Karpas-422 (cell line): Measurements from ENCODE around the gene AZU1. TPM values are rescaled to one million over a fixed set of nuclear protein-coding genes. Genes with fewer than 3 reads are reported as not detected.

Source experiments
- DNase-seq: peaks from one replicate; pipeline ENCODE4 v3.0.0-alpha.2; 2015
- H2AFZ ChIP-seq: fragments of 200-600 bp; sonication (generic); 2 replicates; pipeline ENCODE4 v1.6.1; 2014; ENCODE audit warnings: antibody characterized with exemption, low read length, mixed read lengths
- H3K27ac ChIP-seq: fragments of 200-600 bp; sonication (generic); 2 replicates; pipeline ENCODE4 v1.5.1; 2014; ENCODE audit warnings: mild to moderate bottlenecking, low read length, moderate library complexity
- H3K27me3 ChIP-seq: fragments of 200-600 bp; sonication (generic); 2 replicates; pipeline ENCODE4 v1.6.1; 2014; ENCODE audit warnings: low read length, mixed read lengths
- H3K36me3 ChIP-seq: fragments of 200-600 bp; sonication (generic); 2 replicates; pipeline ENCODE4 v1.6.1; 2014; ENCODE audit warnings: low read length, mixed read lengths; ENCODE audit not compliant: insufficient read depth
- H3K4me1 ChIP-seq: fragments of 200-600 bp; sonication (generic); 2 replicates; pipeline ENCODE4 v1.6.1; 2014; ENCODE audit warnings: mild to moderate bottlenecking, low read length, mixed read lengths
- H3K4me2 ChIP-seq: fragments of 200-600 bp; sonication (generic); 2 replicates; pipeline ENCODE4 v1.6.1; 2014; ENCODE audit warnings: low read length, low read depth, mild to moderate bottlenecking; ENCODE audit not compliant: poor library complexity, severe bottlenecking
- H3K4me3 ChIP-seq: fragments of 200-600 bp; sonication (generic); 2 replicates; pipeline ENCODE4 v1.5.1; 2014; ENCODE audit warnings: mild to moderate bottlenecking, antibody characterized with exemption, low read length, mixed read lengths
- H3K79me2 ChIP-seq: fragments of 200-600 bp; sonication (generic); 2 replicates; pipeline ENCODE4 v1.6.1; 2014; ENCODE audit warnings: mild to moderate bottlenecking, low read length, mixed read lengths
- H3K9ac ChIP-seq: fragments of 200-600 bp; sonication (generic); 2 replicates; pipeline ENCODE4 v1.6.0; 2014; ENCODE audit warnings: low read length
- H3K9me2 ChIP-seq: fragments of 200-600 bp; sonication (generic), shearing (Covaris generic); replicated peaks from 2 replicates; pipeline ENCODE4 v1.6.0; 2014; ENCODE audit warnings: mild to moderate bottlenecking, low read length, moderate library complexity; ENCODE audit not compliant: insufficient read depth
- H3K9me3 ChIP-seq: fragments of 300-700, 200-600 bp; sonication (generic); 2 replicates; pipeline ENCODE4 v1.6.1; 2014; ENCODE audit warnings: low read length, mixed read lengths
- H4K20me1 ChIP-seq: fragments of 200-600 bp; sonication (generic); 2 replicates; pipeline ENCODE4 v1.6.1; 2014; ENCODE audit warnings: mild to moderate bottlenecking, antibody characterized with exemption, low read length, low read depth; ENCODE audit not compliant: insufficient read depth
- total RNA-seq: library from RNA; depleted of rRNA; stranded (reverse); fragments of >200 nt; shearing (Covaris generic); gene quantifications from 2 replicates; pipeline ENCODE4 v1.2.3, GENCODE V29; 2014; ENCODE audit warnings: low replicate concordance; rRNA removed

AZU1 gene
- not detected in 2 replicates for total RNA-seq

GRCh38 chr19:827710-828321 is at the start of gene AZU1:
Gene AZU1 (plus strand): TSS chr19:827837. CDS start chr19:827847, 10 bp downstream.
- Histone ChIP-seq H2AFZ (no peak within 1 kb of the TSS), H3K36me3 (no peaks in the 10 kb centered on the region), H3K27me3 (no peaks in the 10 kb centered on the region)

GRCh38 chr19:778910-779653 is 48.6 kb upstream of the AZU1 start:
- H3K36me3 ChIP-seq, result no peaks in the 10 kb centered on the region
- no peaks in the 10 kb centered on the region for H3K79me2 ChIP-seq
- H3K9me3 ChIP-seq, result no peaks in the 10 kb centered on the region
- DNase-seq, result no peak
- H3K9ac ChIP-seq, result no peak overlapping the region
- no peak overlapping the region for H3K4me2 ChIP-seq
- H3K4me1 ChIP-seq, result no peaks in the 10 kb centered on the region
- H3K27me3 ChIP-seq, result no peaks in the 10 kb centered on the region
- no peak overlapping the region for H3K27ac ChIP-seq
- H4K20me1 ChIP-seq, result no peaks in the 10 kb centered on the region
- no peaks in the 10 kb centered on the region for H3K9me2 ChIP-seq
- H2AFZ ChIP-seq, result no peak overlapping the region
- H3K4me3 ChIP-seq, result no peak overlapping the region

More at GRCh38 chr19:827710-828321, at the start of gene AZU1:
- H3K79me2 ChIP-seq, result no peaks in the 10 kb centered on the region
- no peak for DNase-seq
- no peak within 1 kb of the TSS for H3K27ac ChIP-seq
- no peak within 1 kb of the TSS for H3K4me3 ChIP-seq
- H3K4me2 ChIP-seq, result no peak within 1 kb of the TSS
- no peaks in the 10 kb centered on the region for H3K9me3 ChIP-seq
- H3K9ac ChIP-seq, result no peak within 1 kb of the TSS
- no peaks in the 10 kb centered on the region for H4K20me1 ChIP-seq
- no peaks in the 10 kb centered on the region for H3K4me1 ChIP-seq
- no peaks in the 10 kb centered on the region for H3K9me2 ChIP-seq

GRCh38 chr19:780935-781334 is 46.7 kb upstream of the AZU1 start:
- Histone ChIP-seq H3K4me2 (no peak overlapping the region), H3K9me2 (no peaks in the 10 kb centered on the region), H3K9ac (no peak overlapping the region), H3K27me3 (no peaks in the 10 kb centered on the region), H2AFZ (no peak overlapping the region), H3K79me2 (no peaks in the 10 kb centered on the region), H3K36me3 (no peaks in the 10 kb centered on the region), H3K4me3 (no peak overlapping the region), H3K4me1 (no peaks in the 10 kb centered on the region), H3K27ac (no peak overlapping the region), H3K9me3 (no peaks in the 10 kb centered on the region), H4K20me1 (no peaks in the 10 kb centered on the region)
- DNase-seq, result no peak

- H2AFZ ChIP-seq, result no peak overlapping the region
These were observed 45.8 kb upstream of the AZU1 start for GRCh38 chr19:781800-782184.

GRCh38 chr19:782185-782877 is 45.3 kb upstream of the AZU1 start:
- H3K27me3 ChIP-seq, result no peaks in the 10 kb centered on the region
- H4K20me1 ChIP-seq, result no peaks in the 10 kb centered on the region
- H3K36me3 ChIP-seq, result no peaks in the 10 kb centered on the region
- no peaks in the 10 kb centered on the region for H3K9me2 ChIP-seq
- no peak overlapping the region for H3K9ac ChIP-seq
- H2AFZ ChIP-seq, result no peak overlapping the region
- no peak overlapping the region for H3K4me2 ChIP-seq
- no peaks in the 10 kb centered on the region for H3K79me2 ChIP-seq
- H3K4me1 ChIP-seq, result no peaks in the 10 kb centered on the region
- no peak for DNase-seq
- no peak overlapping the region for H3K4me3 ChIP-seq
- no peaks in the 10 kb centered on the region for H3K9me3 ChIP-seq
- no peak overlapping the region for H3K27ac ChIP-seq

More at GRCh38 chr19:781800-782184, 45.8 kb upstream of the AZU1 start:
- no peak overlapping the region for H3K9ac ChIP-seq
- H3K4me1 ChIP-seq, result no peaks in the 10 kb centered on the region
- no peaks in the 10 kb centered on the region for H4K20me1 ChIP-seq
- H3K9me3 ChIP-seq, result no peaks in the 10 kb centered on the region
- no peaks in the 10 kb centered on the region for H3K9me2 ChIP-seq
- H3K27me3 ChIP-seq, result no peaks in the 10 kb centered on the region
- no peak for DNase-seq
- no peaks in the 10 kb centered on the region for H3K79me2 ChIP-seq
- H3K27ac ChIP-seq, result no peak overlapping the region
- no peak overlapping the region for H3K4me3 ChIP-seq
- no peak overlapping the region for H3K4me2 ChIP-seq
- H3K36me3 ChIP-seq, result no peaks in the 10 kb centered on the region

GRCh38 chr19:782878-783668 is 44.6 kb upstream of the AZU1 start:
- no peaks in the 10 kb centered on the region for H4K20me1 ChIP-seq
- no peaks in the 10 kb centered on the region for H3K9me3 ChIP-seq
- H3K4me2 ChIP-seq, result no peak overlapping the region
- no peaks in the 10 kb centered on the region for H3K36me3 ChIP-seq
- DNase-seq, result no peak
- no peaks in the 10 kb centered on the region for H3K79me2 ChIP-seq
- H3K9ac ChIP-seq, result no peak overlapping the region
- H2AFZ ChIP-seq, result no peak overlapping the region
- no peaks in the 10 kb centered on the region for H3K27me3 ChIP-seq
- H3K4me3 ChIP-seq, result no peak overlapping the region
- no peak overlapping the region for H3K27ac ChIP-seq
- H3K4me1 ChIP-seq, result no peaks in the 10 kb centered on the region
- no peaks in the 10 kb centered on the region for H3K9me2 ChIP-seq

GRCh38 chr19:784541-784940 is 43.1 kb upstream of the AZU1 start:
- Histone ChIP-seq H3K9ac (no peak overlapping the region), H3K36me3 (no peaks in the 10 kb centered on the region), H3K27me3 (no peaks in the 10 kb centered on the region), H3K27ac (no peak overlapping the region), H3K4me3 (no peak overlapping the region), H4K20me1 (no peaks in the 10 kb centered on the region), H3K4me2 (no peak overlapping the region), H3K9me2 (no peaks in the 10 kb centered on the region), H3K9me3 (no peaks in the 10 kb centered on the region), H2AFZ (no peak overlapping the region), H3K4me1 (no peaks in the 10 kb centered on the region), H3K79me2 (no peaks in the 10 kb centered on the region)
- DNase-seq, result no peak

GRCh38 chr19:787536-787935 is 40.1 kb upstream of the AZU1 start:
- no peaks in the 10 kb centered on the region for H3K27me3 ChIP-seq
- DNase-seq, result no peak
- no peaks in the 10 kb centered on the region for H3K4me1 ChIP-seq
- H3K36me3 ChIP-seq, result no peaks in the 10 kb centered on the region
- no peak overlapping the region for H3K27ac ChIP-seq
- H2AFZ ChIP-seq, result no peak overlapping the region
- no peak overlapping the region for H3K4me2 ChIP-seq
- no peaks in the 10 kb centered on the region for H3K9me2 ChIP-seq
- no peak overlapping the region for H3K4me3 ChIP-seq
- H3K9me3 ChIP-seq, result no peaks in the 10 kb centered on the region
- no peaks in the 10 kb centered on the region for H3K79me2 ChIP-seq
- no peak overlapping the region for H3K9ac ChIP-seq
- H4K20me1 ChIP-seq, result no peaks in the 10 kb centered on the region
